Prostate gland (tissue), 2 donors: Measurements from ENCODE around the gene NPTXR.

ENCODE experiments used
- CTCF ChIP-seq, 4 experiments: fragments of 200-600 bp in 2 of 4; fragments of 450-650 bp in 2 of 4; sonication (generic) in 2 of 4; IDR thresholded peaks; 1 replicate in 3 of 4; 2 replicates in 1 of 4; pipeline ENCODE4 v1.5.1; 2016 to 2019; ENCODE audit warnings: antibody characterized with exemption in 4 of 4, mild to moderate bottlenecking in 2 of 4, moderate library complexity in 2 of 4
- POLR2AphosphoS5 ChIP-seq: sonication (generic); formaldehyde crosslinking; IDR thresholded peaks from one replicate; pipeline ENCODE4 v1.6.1; 2017; ENCODE audit warnings: antibody characterized with exemption

DNA sequence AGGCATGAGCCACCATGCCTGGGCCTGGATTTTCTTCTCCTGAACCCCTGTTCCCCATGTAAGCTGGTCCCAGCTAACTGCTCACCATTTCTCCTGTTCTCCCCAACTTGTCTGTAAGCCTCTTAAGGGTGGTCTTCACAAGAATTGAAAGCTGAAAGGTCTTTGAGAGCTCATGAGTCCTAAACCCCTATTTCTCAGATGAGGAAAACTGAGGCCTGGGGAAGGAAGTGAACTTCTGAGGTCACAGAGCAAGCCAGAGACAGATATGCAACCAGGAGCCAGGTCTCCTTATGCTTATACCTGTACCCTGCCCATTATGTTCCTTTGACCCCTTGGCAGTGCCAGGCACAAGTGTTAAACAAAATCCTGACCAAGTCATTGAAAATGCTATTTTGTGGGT, 16.3 kb downstream of the NPTXR start:
- TF ChIP-seq CTCF (IDR thresholded peaks at IDR 0.05) (no peak), POLR2AphosphoS5 (no peak)
